Type B pancreatic cell (in vitro differentiated cells): ENCODE measurements around the gene ERI2. TPM values are rescaled to one million over a fixed set of nuclear protein-coding genes. Genes with fewer than 3 reads are reported as not detected.
"Not testable (repeated sequence)": the region's sequence is repeated elsewhere in the genome, so short reads cannot be mapped to it uniquely, and the experiment has no call there.

Experiments used
- DNase-seq: peaks from one replicate; pipeline ENCODE4 v3.0.0; 2021; ENCODE audit warnings: mixed read lengths; ENCODE audit not compliant: unreplicated experiment; ENCODE audit errors: extremely low spot score
- H3K27ac Mint-ChIP-seq: 2 replicates; pipeline ENCODE4 v1.8.0; 2021; ENCODE audit warnings: mild to moderate bottlenecking, mixed read lengths
- H3K27me3 Mint-ChIP-seq: 2 replicates; pipeline ENCODE4 v1.8.0; 2021; ENCODE audit warnings: mixed read lengths
- H3K36me3 Mint-ChIP-seq: 2 replicates; pipeline ENCODE4 v1.8.0; 2021; ENCODE audit warnings: mixed read lengths
- H3K4me1 Mint-ChIP-seq: one replicate; pipeline ENCODE4 v1.8.0; 2021; ENCODE audit warnings: mixed read lengths; ENCODE audit not compliant: unreplicated experiment
- H3K4me3 Mint-ChIP-seq: 2 replicates; pipeline ENCODE4 v1.8.0; 2021; ENCODE audit warnings: mild to moderate bottlenecking, mixed read lengths
- H3K9me3 Mint-ChIP-seq: 2 replicates; pipeline ENCODE4 v1.8.0; 2021; ENCODE audit warnings: mixed read lengths
- total RNA-seq: library from RNA; stranded (reverse); gene quantifications from 2 replicates; pipeline ENCODE4 v1.2.1, GENCODE V29; 2021; ENCODE audit warnings: low replicate concordance
- TF ChIP-seq, protein P1 (sequence below): fragments of 200-600 bp; sonication (generic); conservative IDR thresholded peaks from 2 replicates; pipeline ENCODE4 v1.5.0; 2021; ENCODE audit warnings: antibody characterized with exemption, mild to moderate bottlenecking

ERI2 gene
- total RNA-seq, 1 donor from 2014 or later, result 35.9 TPM

DNA sequence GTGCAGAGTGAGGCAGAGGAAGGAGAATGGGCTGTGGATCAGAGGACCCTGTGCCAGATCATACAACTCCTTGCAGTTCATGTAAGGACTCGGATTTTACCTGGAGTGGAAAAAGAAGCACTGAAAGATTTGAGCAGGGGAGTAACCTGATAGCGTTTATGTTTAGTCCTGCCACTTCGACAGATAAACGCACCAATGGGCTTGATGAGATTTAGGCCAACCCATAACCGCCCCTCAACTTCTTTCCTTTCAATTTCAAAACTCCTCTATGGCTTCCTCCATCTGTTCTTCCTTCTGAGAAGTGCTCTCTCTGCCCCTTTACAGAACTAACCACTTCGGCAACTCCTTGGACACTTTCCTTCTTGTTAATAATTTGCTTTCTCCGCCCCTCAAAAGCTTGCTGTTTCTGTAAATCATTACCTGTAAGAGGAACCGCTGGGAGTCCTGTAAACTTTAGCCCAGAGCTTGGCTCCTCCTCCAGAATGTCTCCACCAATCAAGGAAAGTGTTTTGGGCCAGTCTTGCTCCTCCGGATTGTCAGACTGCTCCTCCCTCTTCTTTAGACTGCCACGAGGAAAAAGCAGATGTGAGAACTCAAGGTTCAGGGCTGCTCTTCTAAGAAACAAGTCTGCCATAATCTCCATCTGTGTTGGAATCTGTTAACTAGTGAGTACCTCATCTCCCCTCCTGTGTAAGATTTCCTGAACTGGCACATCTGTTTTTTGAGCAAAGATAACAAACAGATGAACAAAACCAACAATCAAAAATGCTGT, 42.6 kb downstream of the ERI2 start, which contains the start of gene ACSM3:
ACSM3 (plus strand) TSS at position 554 of the 772 bp plus-strand sequence. CDS start 6,021 bp downstream, outside the sequence.
- Mint-ChIP-seq H3K4me3 (peak within 1 kb of the TSS; percentile 92), H3K27me3 (no peaks in the 10 kb centered on the region), H3K36me3 (no peaks in the 10 kb centered on the region), H3K4me1 (peaks cover 8% of the 10 kb centered on the region), H3K27ac (peak within 1 kb of the TSS; percentile 87), H3K9me3 (no peaks in the 10 kb centered on the region)
- DNase-seq, result peak; percentile 68
- TF ChIP-seq, protein P1, sequence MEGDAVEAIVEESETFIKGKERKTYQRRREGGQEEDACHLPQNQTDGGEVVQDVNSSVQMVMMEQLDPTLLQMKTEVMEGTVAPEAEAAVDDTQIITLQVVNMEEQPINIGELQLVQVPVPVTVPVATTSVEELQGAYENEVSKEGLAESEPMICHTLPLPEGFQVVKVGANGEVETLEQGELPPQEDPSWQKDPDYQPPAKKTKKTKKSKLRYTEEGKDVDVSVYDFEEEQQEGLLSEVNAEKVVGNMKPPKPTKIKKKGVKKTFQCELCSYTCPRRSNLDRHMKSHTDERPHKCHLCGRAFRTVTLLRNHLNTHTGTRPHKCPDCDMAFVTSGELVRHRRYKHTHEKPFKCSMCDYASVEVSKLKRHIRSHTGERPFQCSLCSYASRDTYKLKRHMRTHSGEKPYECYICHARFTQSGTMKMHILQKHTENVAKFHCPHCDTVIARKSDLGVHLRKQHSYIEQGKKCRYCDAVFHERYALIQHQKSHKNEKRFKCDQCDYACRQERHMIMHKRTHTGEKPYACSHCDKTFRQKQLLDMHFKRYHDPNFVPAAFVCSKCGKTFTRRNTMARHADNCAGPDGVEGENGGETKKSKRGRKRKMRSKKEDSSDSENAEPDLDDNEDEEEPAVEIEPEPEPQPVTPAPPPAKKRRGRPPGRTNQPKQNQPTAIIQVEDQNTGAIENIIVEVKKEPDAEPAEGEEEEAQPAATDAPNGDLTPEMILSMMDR, result no peak

DNA sequence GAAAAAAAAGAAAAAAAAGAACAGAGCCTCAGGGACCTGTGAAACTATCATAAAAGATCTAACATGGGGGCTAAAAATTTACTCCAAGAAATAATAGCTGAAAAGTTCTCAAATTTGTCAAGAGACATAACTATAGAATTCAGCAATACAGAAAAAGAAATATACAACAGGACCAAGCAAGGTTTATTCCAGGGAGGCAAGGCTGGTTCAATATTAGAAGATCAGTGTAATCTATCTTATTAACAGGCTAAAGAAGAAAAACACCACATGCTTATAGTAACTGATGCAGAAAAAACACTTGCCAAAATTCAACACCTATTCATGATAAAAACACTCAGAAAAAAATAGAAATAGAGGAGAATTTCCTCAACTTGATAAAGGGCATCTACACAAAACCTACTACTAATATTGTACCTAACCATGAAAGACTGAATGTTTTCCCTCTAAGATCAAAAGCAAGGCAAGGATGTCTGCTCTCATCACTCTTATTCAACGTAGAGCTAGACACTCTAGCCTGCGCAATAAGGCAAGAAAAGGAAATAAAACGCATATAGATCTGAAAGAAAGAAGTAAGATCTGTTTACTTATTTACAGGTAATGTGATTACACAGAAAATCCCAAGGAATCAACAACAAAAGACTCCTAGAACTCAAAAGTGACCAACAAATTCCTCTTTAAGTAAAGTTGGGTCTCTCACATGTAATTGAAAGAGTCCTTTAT, 43.7 kb downstream of the ERI2 start:
- Mint-ChIP-seq H3K9me3 (no peaks in the 10 kb centered on the region), H3K27me3 (no peaks in the 10 kb centered on the region), H3K4me3 (peak overlapping the region; percentile 92), H3K36me3 (no peaks in the 10 kb centered on the region), H3K27ac (peak overlapping the region; percentile 87), H3K4me1 (peaks cover 8% of the 10 kb centered on the region)
- TF ChIP-seq, protein P1, result no peak
- DNase-seq, result no peak

DNA sequence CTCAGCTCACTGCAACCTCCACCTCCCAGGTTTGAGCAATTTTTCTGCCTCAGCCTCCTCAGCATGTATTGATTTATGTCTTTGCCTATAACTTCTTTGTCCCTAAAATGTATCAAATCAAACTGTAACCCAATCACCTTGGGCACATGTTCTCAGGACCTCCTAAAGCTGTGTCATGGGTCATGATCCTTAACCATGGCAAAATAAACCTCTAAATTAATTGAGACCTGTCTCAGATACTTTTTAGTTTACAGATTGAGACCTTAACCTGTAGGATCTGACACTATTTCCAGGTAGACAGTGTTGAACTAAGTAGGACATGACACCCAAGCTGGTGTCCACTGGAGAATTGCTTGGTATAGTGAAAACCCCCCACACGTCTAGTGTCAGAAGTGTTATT, 45.1 kb downstream of the ERI2 start:
- no peak for DNase-seq
- no peak overlapping the region for H3K4me3 Mint-ChIP-seq
- H3K9me3 Mint-ChIP-seq, result no peaks in the 10 kb centered on the region
- no peak overlapping the region for H3K27ac Mint-ChIP-seq
- H3K27me3 Mint-ChIP-seq, result no peaks in the 10 kb centered on the region
- H3K36me3 Mint-ChIP-seq, result no peaks in the 10 kb centered on the region
- TF ChIP-seq, protein P1, result no peak
- H3K4me1 Mint-ChIP-seq, result peaks cover 8% of the 10 kb centered on the region

DNA sequence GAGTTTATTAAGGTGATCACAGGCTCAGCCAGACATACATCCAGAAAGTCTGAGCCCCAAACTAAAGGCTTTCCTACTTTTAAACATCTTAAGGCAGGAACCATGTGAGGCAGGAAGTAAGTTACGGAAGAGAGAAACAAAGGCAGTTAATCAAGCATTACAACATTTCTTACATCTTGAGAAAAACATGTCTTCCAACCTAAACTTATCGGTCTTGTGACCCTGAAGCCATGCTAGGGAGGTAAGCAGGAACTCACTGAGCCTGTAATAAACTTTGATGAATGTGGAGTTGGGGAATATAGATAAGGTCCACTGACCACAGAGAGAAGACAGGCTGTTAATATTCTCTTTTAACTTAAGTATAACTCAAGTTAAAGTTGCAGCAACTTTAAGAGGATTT, 45.9 kb downstream of the ERI2 start:
- Mint-ChIP-seq H3K9me3 (no peaks in the 10 kb centered on the region), H3K27ac (no peak overlapping the region), H3K4me1 (peaks cover 8% of the 10 kb centered on the region), H3K4me3 (no peak overlapping the region), H3K27me3 (no peaks in the 10 kb centered on the region), H3K36me3 (no peaks in the 10 kb centered on the region)
- TF ChIP-seq, protein P1, result no peak
- DNase-seq, result no peak

DNA sequence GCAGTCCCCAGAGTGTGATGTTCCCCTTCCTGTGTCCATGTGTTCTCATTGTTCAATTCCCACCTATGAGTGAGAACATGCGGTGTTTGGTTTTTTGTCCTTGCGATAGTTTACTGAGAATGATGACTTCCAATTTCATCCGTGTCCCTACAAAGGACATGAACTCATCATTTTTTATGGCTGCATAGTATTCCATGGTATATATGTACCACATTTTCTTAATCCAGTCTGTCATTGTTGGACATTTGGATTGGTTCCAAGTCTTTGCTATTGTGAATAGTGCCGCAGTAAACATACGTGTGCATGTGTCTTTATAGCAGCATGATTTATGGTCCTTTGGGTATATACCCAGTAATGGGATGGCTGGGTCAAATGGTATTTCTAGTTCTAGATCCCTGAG, 50.5 kb downstream of the ERI2 start:
- H3K27me3 Mint-ChIP-seq, DNase-seq, H3K9me3 Mint-ChIP-seq, H3K27ac Mint-ChIP-seq, H3K4me1 Mint-ChIP-seq, H3K4me3 Mint-ChIP-seq, H3K36me3 Mint-ChIP-seq: not testable (repeated sequence)

DNA sequence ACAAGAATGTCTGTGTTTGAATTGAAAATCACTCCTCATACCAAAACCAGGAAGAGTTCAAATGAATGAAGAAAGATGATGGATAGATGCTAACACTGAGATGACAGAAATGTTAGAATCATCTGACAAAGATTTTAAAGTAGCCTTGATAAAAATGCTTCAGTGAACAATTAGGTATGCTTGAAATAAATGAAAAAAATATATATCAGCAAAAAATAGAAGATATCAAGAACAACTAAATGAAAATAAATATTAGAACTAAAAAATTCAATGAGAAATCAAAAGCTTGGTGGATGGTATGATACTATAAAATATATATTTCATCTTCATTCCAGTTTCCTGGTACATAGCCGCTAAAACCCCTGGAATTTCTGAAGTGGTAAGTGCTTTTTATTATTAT, 51.0 kb downstream of the ERI2 start:
- H3K4me3 Mint-ChIP-seq, result no peak overlapping the region
- no peaks in the 10 kb centered on the region for H3K9me3 Mint-ChIP-seq
- H3K27ac Mint-ChIP-seq, result no peak overlapping the region
- H3K4me1 Mint-ChIP-seq, result no peaks in the 10 kb centered on the region
- H3K27me3 Mint-ChIP-seq, result no peaks in the 10 kb centered on the region
- no peak for DNase-seq
- TF ChIP-seq, protein P1, result no peak
- H3K36me3 Mint-ChIP-seq, result no peaks in the 10 kb centered on the region
